GM12878 (cell line): Measurements from ENCODE around the gene HYI. TPM values are rescaled to one million over a fixed set of nuclear protein-coding genes. Genes with fewer than 3 reads are reported as not detected.

ENCODE experiments used
- ATAC-seq: fragments of 200-7000 bp; cut with Tn5 transposase; 3 replicates; pipeline ENCODE4 v1.9.1; 2020; ENCODE audit warnings: mild to moderate bottlenecking, moderate library complexity
- BruUV-seq: library from RNA; stranded (reverse); fragments of 400-500 nt; replicated peaks from 2 replicates; lab custom pipeline; 2021; lab: Mats Ljungman, UMichigan
- CTCF ChIA-PET: fragments of 300-600 bp; sonication (Branson Sonifier 250); formaldehyde crosslinking; extraction: SDS; loops from one replicate; lab custom pipeline; 2021; ENCODE audit warnings: inconsistent platforms; lab: Yijun Ruan, JAX
- POLR2A ChIA-PET: fragments of 350-600 bp; formaldehyde crosslinking; extraction: SDS; loops from one replicate; lab custom pipeline; 2021; ENCODE audit warnings: inconsistent platforms; lab: Charles Lee
- RAD21 ChIA-PET: fragments of 300-600 bp; sonication (Branson Sonifier 250); formaldehyde crosslinking; loops from one replicate; lab custom pipeline; 2023; ENCODE audit warnings: antibody characterized with exemption; ENCODE audit not compliant: unreplicated experiment; lab: Charles Lee
- SMC1A ChIA-PET: fragments of 300-600 bp; sonication (Branson Sonifier 250); formaldehyde crosslinking; loops from one replicate; lab custom pipeline; 2023; ENCODE audit not compliant: unreplicated experiment, uncharacterized antibody; lab: Charles Lee
- DNase-seq: peaks from one replicate; pipeline ENCODE4 v3.0.0-alpha.2; 2011; ENCODE audit warnings: low read depth, low spot score
- FAIRE-seq: peaks from 3 replicates; lab custom pipeline; 2011; peaks lifted over from hg19 to GRCh38; lab: Jason Lieb, UNC
- H2AFZ ChIP-seq: 2 replicates; pipeline ENCODE4 v1.6.0; 2011; ENCODE audit warnings: low read depth, low read length, control low read depth; ENCODE audit not compliant: control insufficient read depth
- H3K27ac ChIP-seq: 2 replicates; pipeline ENCODE4 v1.5.1; 2011; ENCODE audit warnings: control low read depth; ENCODE audit not compliant: control insufficient read depth, insufficient read depth
- H3K27me3 ChIP-seq, 2 experiments: replicated peaks in 1 of 2; 2 replicates each; pipeline versions ENCODE4 v1.6.0 to v1.6.1; 2011; ENCODE audit warnings: low read length in 1 of 2; ENCODE audit not compliant: control insufficient read depth in 2 of 2, insufficient read depth in 2 of 2
- H3K36me3 ChIP-seq, 2 experiments: 2 replicates each; pipeline ENCODE4 v1.5.1; 2011; ENCODE audit warnings: low read length in 1 of 2; ENCODE audit not compliant: control insufficient read depth in 2 of 2, insufficient read depth in 2 of 2
- H3K4me1 ChIP-seq: 2 replicates; pipeline ENCODE4 v1.6.1; 2011; ENCODE audit warnings: mild to moderate bottlenecking, low read length, moderate library complexity, mixed read lengths; ENCODE audit not compliant: control insufficient read depth, insufficient read depth
- H3K4me2 ChIP-seq: 2 replicates; pipeline ENCODE4 v1.6.0; 2011; ENCODE audit warnings: control low read depth; ENCODE audit not compliant: control insufficient read depth, insufficient read depth
- H3K4me3 ChIP-seq: fragments of 200-600 bp; sonication (generic); 2 replicates; pipeline ENCODE4 v1.5.1; 2016
- H3K79me2 ChIP-seq: 2 replicates; pipeline ENCODE4 v1.6.0; 2011; ENCODE audit warnings: low read length; ENCODE audit not compliant: control insufficient read depth, insufficient read depth
- H3K9ac ChIP-seq: 2 replicates; pipeline ENCODE4 v1.8.0; 2011; ENCODE audit warnings: low read length, control low read depth, mixed read lengths; ENCODE audit not compliant: control insufficient read depth, insufficient read depth
- H3K9me3 ChIP-seq: replicated peaks from 3 replicates; pipeline ENCODE4 v1.5.1; 2011; ENCODE audit warnings: mild to moderate bottlenecking, low read length; ENCODE audit not compliant: control insufficient read depth, insufficient read depth
- H4K20me1 ChIP-seq: 2 replicates; pipeline ENCODE4 v1.6.0; 2011; ENCODE audit not compliant: control insufficient read depth, insufficient read depth
- ATF7 ChIP-seq: fragments of 450-650 bp; IDR thresholded peaks from 2 replicates; pipeline ENCODE4 v1.6.1; 2016; ENCODE audit warnings: low read depth, mild to moderate bottlenecking
- BMI1 ChIP-seq: fragments of 450-650 bp; IDR thresholded peaks from 2 replicates; pipeline ENCODE4 v1.6.1; 2016; ENCODE audit warnings: mild to moderate bottlenecking, moderate library complexity, borderline replicate concordance
- CBFB ChIP-seq: IDR thresholded peaks from 2 replicates; pipeline ENCODE4 v1.6.1; 2016; ENCODE audit warnings: antibody characterized with exemption, low read depth
- CEBPB ChIP-seq, 2 experiments: fragments of 150-350 bp in 1 of 2; IDR thresholded peaks; 2 replicates each; pipeline ENCODE4 v1.6.1; 2012 to 2014; ENCODE audit warnings: low read depth in 2 of 2, low read length in 2 of 2, borderline replicate concordance in 1 of 2, inconsistent platforms in 1 of 2
- IRF4 ChIP-seq: IDR thresholded peaks from 2 replicates; pipeline ENCODE4 v1.6.1; 2011; ENCODE audit warnings: low read depth, low read length
- JUND ChIP-seq: IDR thresholded peaks from 2 replicates; pipeline ENCODE4 v1.6.1; 2012; ENCODE audit warnings: low read depth, mild to moderate bottlenecking, low read length, improper control_type of control experiment, moderate library complexity
- MEF2A ChIP-seq: IDR thresholded peaks from 2 replicates; pipeline ENCODE4 v1.6.1; 2011; ENCODE audit warnings: low read depth, mild to moderate bottlenecking, low read length, moderate library complexity; ENCODE audit not compliant: insufficient read depth
- MTA2 ChIP-seq: fragments of 450-650 bp; IDR thresholded peaks from 2 replicates; pipeline ENCODE4 v1.6.1; 2016; ENCODE audit warnings: low read depth, mild to moderate bottlenecking, moderate library complexity
- MXI1 ChIP-seq: fragments of 150-350 bp; IDR thresholded peaks from 2 replicates; pipeline ENCODE4 v1.6.1; 2011; ENCODE audit warnings: low read depth, mild to moderate bottlenecking, inconsistent platforms, low read length, improper control_type of control experiment
- NR2C2 ChIP-seq: IDR thresholded peaks from 2 replicates; pipeline ENCODE4 v1.6.1; 2011; ENCODE audit warnings: borderline replicate concordance, low read depth; ENCODE audit not compliant: control insufficient read depth, insufficient read length
- POLR2AphosphoS5 ChIP-seq: IDR thresholded peaks from 2 replicates; pipeline ENCODE4 v1.6.1; 2011; ENCODE audit warnings: mild to moderate bottlenecking, low read length, inconsistent platforms
- RBBP5 ChIP-seq: fragments of 200-600 bp; sonication (generic); conservative IDR thresholded peaks from 2 replicates; pipeline ENCODE4 v1.6.1; 2016
- SMAD5 ChIP-seq: IDR thresholded peaks from 2 replicates; pipeline ENCODE4 v1.6.1; 2016; ENCODE audit warnings: antibody characterized with exemption, low read depth
- SREBF1 ChIP-seq: IDR thresholded peaks from 2 replicates; pipeline ENCODE4 v1.6.1; 2012; ENCODE audit warnings: mild to moderate bottlenecking, low read length
- SREBF2 ChIP-seq: IDR thresholded peaks from 2 replicates; pipeline ENCODE4 v1.6.1; 2012; ENCODE audit warnings: mild to moderate bottlenecking, low read length
- STAT1 ChIP-seq: fragments of 450-650 bp; conservative IDR thresholded peaks from 2 replicates; pipeline ENCODE4 v1.6.1; 2014; ENCODE audit warnings: antibody characterized with exemption, mild to moderate bottlenecking
- TARDBP ChIP-seq: IDR thresholded peaks from 2 replicates; pipeline ENCODE4 v1.6.1; 2016; ENCODE audit warnings: borderline replicate concordance
- YBX1 ChIP-seq: fragments of 450-650 bp; IDR thresholded peaks from 2 replicates; pipeline ENCODE4 v1.6.1; 2016; ENCODE audit warnings: antibody characterized with exemption
- YY1 ChIP-seq: IDR thresholded peaks from 2 replicates; pipeline ENCODE4 v1.6.1; 2011; ENCODE audit warnings: low read depth, mild to moderate bottlenecking, low read length
- ZNF24 ChIP-seq: fragments of 450-650 bp; IDR thresholded peaks from 2 replicates; pipeline ENCODE4 v1.6.1; 2017; ENCODE audit warnings: antibody characterized with exemption, mild to moderate bottlenecking
- ZNF384 ChIP-seq: IDR thresholded peaks from 2 replicates; pipeline ENCODE4 v1.6.1; 2012; ENCODE audit warnings: low read depth, mild to moderate bottlenecking, low read length, improper control_type of control experiment, borderline replicate concordance
- WGBS: methylation state at CpG from one replicate; pipeline ENCODE4 v1.1.6; 2016; ENCODE audit warnings: low lambda C conversion rate; ENCODE audit not compliant: insufficient replicate concordance, insufficient coverage; ENCODE audit errors: missing lambda C conversion rate; 5-methylcytosine and 5-hydroxymethylcytosine counted together
- in situ Hi-C: fragments of 300-500 bp; cut with MboI; formaldehyde crosslinking; loops from 9 replicates; pipeline ENCODE4 v1.14.3; 2018; ENCODE audit warnings: mixed read lengths
- intact Hi-C: fragments of 100-400 bp; cut with micrococcal nuclease; formaldehyde crosslinking; loops from one replicate; pipeline ENCODE4 v1.14.2; 2022; ENCODE audit not compliant: unreplicated experiment
- polyA plus RNA-seq, 11 experiments: library from polyadenylated mRNA; depleted of rRNA in 4 of 11; unstranded in 6 of 11; stranded (reverse) in 5 of 11; fragments of >200 nt; fragmentation: Nextera tagmentation in 4 of 11; fragmentation: Illumina TruSeq in 1 of 11; extraction: Ambion mirVana in 4 of 11; extraction: Trizol in 1 of 11; gene quantifications; 1 replicate in 1 of 11; 2 replicates in 10 of 11; pipeline versions ENCODE4 v1.2.1 to v1.2.3, GENCODE V29; 2011 to 2016; ENCODE audit warnings: inconsistent platforms in 2 of 11, missing spikeins in 2 of 11, low read depth in 1 of 11
- total RNA-seq, 4 experiments: library from RNA; depleted of rRNA in 3 of 4; stranded (reverse); fragments of >200 nt in 3 of 4; fragmentation: Illumina TruSeq in 1 of 4; extraction: Trizol in 1 of 4; gene quantifications; 2 replicates each; pipeline versions ENCODE4 v1.2.1 to v1.2.3, GENCODE V29; 2013 to 2021
- TF ChIP-seq, protein P1 (sequence below): fragments of 150-350 bp; IDR thresholded peaks from 2 replicates; pipeline ENCODE4 v1.6.1; 2014; ENCODE audit warnings: mild to moderate bottlenecking, low read depth, low read length
- TF ChIP-seq, protein P2 (sequence below): fragments of 450-650 bp; IDR thresholded peaks from 2 replicates; pipeline ENCODE4 v1.6.1; 2014; ENCODE audit warnings: mild to moderate bottlenecking
- TF ChIP-seq, protein P3 (sequence below): IDR thresholded peaks from 2 replicates; pipeline ENCODE4 v1.6.1; 2012; ENCODE audit warnings: low read depth, low read length, improper control_type of control experiment
- TF ChIP-seq, protein P4 (sequence below): fragments of 450-650 bp; IDR thresholded peaks from 2 replicates; pipeline ENCODE4 v1.6.1; 2016; ENCODE audit warnings: mild to moderate bottlenecking

Gene HYI
- total and polyA plus RNA-seq, 10 of the 15 experiments (the other 5 are each of a cell fraction or from before 2014, with no cell fraction given) = 0.27 to 5.5 (median 2.0) TPM

DNA sequence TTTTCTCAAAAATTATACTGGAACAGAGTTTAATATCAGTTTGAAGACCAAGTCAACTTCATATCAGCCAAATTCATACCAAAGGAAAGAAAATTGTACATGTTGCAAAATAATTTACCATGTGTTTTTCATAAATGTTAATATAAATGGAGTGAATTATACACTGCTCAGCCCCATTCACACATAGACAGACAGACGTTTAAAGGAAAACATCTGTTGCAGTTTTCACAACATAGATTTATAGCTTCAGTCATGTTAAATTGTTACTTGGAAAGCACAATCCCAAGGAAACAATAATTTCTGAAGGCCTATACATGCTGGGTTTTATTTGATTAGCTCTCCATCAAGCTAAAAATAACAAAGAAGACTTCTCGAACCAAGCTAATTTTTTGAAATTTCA lies 27.8 kb upstream of the HYI start (continued):
- TF ChIP-seq MEF2A = no peak
- TF ChIP-seq CEBPB (IDR thresholded peaks at IDR 0.05; ENCODE audit: borderline replicate concordance in 1 of 2, low read depth in 2 of 2, low read length in 2 of 2) = no peak
- TF ChIP-seq SREBF1 = no peak
- no peak for TF ChIP-seq TARDBP
- no peak for TF ChIP-seq BMI1
- TF ChIP-seq ATF7 = no peak
- no peak for TF ChIP-seq IRF4
- no peak for TF ChIP-seq CBFB
- no peak for TF ChIP-seq RBBP5
- TF ChIP-seq, protein P1, sequence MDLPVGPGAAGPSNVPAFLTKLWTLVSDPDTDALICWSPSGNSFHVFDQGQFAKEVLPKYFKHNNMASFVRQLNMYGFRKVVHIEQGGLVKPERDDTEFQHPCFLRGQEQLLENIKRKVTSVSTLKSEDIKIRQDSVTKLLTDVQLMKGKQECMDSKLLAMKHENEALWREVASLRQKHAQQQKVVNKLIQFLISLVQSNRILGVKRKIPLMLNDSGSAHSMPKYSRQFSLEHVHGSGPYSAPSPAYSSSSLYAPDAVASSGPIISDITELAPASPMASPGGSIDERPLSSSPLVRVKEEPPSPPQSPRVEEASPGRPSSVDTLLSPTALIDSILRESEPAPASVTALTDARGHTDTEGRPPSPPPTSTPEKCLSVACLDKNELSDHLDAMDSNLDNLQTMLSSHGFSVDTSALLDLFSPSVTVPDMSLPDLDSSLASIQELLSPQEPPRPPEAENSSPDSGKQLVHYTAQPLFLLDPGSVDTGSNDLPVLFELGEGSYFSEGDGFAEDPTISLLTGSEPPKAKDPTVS = no peak
- TF ChIP-seq YY1 = no peak
- TF ChIP-seq, protein P2, sequence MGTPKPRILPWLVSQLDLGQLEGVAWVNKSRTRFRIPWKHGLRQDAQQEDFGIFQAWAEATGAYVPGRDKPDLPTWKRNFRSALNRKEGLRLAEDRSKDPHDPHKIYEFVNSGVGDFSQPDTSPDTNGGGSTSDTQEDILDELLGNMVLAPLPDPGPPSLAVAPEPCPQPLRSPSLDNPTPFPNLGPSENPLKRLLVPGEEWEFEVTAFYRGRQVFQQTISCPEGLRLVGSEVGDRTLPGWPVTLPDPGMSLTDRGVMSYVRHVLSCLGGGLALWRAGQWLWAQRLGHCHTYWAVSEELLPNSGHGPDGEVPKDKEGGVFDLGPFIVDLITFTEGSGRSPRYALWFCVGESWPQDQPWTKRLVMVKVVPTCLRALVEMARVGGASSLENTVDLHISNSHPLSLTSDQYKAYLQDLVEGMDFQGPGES = no peak
- no peak for TF ChIP-seq JUND

DNA sequence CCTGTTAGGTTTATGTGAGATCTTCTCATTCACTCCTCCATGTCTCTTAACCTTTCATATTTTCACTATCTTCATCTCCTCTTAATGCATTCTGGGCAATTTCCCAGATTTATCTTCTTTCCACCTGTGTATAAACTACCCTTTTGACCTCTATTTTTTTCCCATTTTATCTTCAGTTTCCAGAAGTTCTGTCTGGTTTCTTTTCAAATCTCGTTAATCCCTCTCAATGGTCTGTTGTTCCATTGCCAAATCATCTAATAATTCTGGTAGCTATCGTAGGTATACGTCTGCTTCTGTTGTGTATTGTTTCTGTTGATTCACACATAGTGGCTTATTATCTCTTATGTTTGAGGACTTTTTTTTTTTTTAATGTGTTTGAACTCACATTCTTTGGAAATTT lies 25.7 kb upstream of the HYI start:
- WGBS = 65% methylated on average over 3 of the region's 3 CpGs
- H3K36me3 ChIP-seq = no peaks in the 10 kb centered on the region
- TF ChIP-seq STAT1 (no peak), SMAD5 (no peak), NR2C2 (no peak), ZNF24 (no peak), ZNF384 (no peak), MTA2 (no peak), MXI1 (no peak), POLR2AphosphoS5 (no peak), YBX1 (no peak), SREBF2 (no peak)
- TF ChIP-seq, protein P3, sequence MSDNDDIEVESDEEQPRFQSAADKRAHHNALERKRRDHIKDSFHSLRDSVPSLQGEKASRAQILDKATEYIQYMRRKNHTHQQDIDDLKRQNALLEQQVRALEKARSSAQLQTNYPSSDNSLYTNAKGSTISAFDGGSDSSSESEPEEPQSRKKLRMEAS = no peak
- TF ChIP-seq, protein P4, sequence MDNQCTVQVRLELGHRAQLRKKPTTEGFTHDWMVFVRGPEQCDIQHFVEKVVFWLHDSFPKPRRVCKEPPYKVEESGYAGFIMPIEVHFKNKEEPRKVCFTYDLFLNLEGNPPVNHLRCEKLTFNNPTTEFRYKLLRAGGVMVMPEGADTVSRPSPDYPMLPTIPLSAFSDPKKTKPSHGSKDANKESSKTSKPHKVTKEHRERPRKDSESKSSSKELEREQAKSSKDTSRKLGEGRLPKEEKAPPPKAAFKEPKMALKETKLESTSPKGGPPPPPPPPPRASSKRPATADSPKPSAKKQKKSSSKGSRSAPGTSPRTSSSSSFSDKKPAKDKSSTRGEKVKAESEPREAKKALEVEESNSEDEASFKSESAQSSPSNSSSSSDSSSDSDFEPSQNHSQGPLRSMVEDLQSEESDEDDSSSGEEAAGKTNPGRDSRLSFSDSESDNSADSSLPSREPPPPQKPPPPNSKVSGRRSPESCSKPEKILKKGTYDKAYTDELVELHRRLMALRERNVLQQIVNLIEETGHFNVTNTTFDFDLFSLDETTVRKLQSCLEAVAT = no peak
- no peaks in the 10 kb centered on the region for H3K4me1 ChIP-seq
- H3K4me3 ChIP-seq = no peak overlapping the region
- ATAC-seq (no peak), FAIRE-seq (no peak), DNase-seq (no peak)
- CTCF ChIA-PET = no interaction called here
- RAD21 ChIA-PET = no interaction called here
- no peaks in the 10 kb centered on the region for H3K27me3 ChIP-seq
- H2AFZ ChIP-seq = no peak overlapping the region
- no TSS peak for BruUV-seq
- POLR2A ChIA-PET = no interaction called here
- H3K4me2 ChIP-seq = no peak overlapping the region
- intact Hi-C loops = no loop called here
- no peaks in the 10 kb centered on the region for H3K79me2 ChIP-seq
- in situ Hi-C loops = no loop called here
- H3K9ac ChIP-seq = no peak overlapping the region
- SMC1A ChIA-PET = no interaction called here
- no peaks in the 10 kb centered on the region for H4K20me1 ChIP-seq
- no peak overlapping the region for H3K27ac ChIP-seq
- no peaks in the 10 kb centered on the region for H3K9me3 ChIP-seq
